K562 (cell line): ENCODE measurements around the gene CNTRL. TPM values are rescaled to one million over a fixed set of nuclear protein-coding genes. Genes with fewer than 3 reads are reported as not detected.

Experiments
- ATAC-seq: fragments of 200-7000 bp; cut with Tn5 transposase; 3 replicates; pipeline ENCODE4 v1.9.1; 2020; ENCODE audit warnings: moderate library complexity
- BruUV-seq: library from RNA; stranded (reverse); fragments of 400-500 nt; replicated peaks from 2 replicates; lab custom pipeline; 2021; lab: Mats Ljungman, UMichigan
- CTCF ChIA-PET: fragments of 300-600 bp; formaldehyde crosslinking; extraction: SDS; loops from one replicate; lab custom pipeline; 2021; ENCODE audit warnings: low intra/inter-chr PET ratio; lab: Yijun Ruan, JAX
- POLR2A ChIA-PET: fragments of 300-600, 350-650 bp; sonication (Branson Sonifier 250); formaldehyde crosslinking; extraction: SDS; loops from one replicate; lab custom pipeline; 2021; ENCODE audit warnings: antibody characterized with exemption, inconsistent platforms; lab: Yijun Ruan, JAX
- DNase-seq, 4 experiments: peaks; one replicate each; pipeline versions ENCODE4 v3.0.0 to v3.0.0-alpha.2; 2011 to 2018; ENCODE audit warnings: low spot score in 3 of 4, mixed read lengths in 3 of 4; ENCODE audit errors: extremely low read depth in 1 of 4
- FAIRE-seq: peaks from 2 replicates; lab custom pipeline; 2011; peaks lifted over from hg19 to GRCh38; lab: Jason Lieb, UNC
- H2AFZ ChIP-seq: 2 replicates; pipeline ENCODE4 v1.6.0; 2011; ENCODE audit warnings: low read depth, low read length, control low read depth, inconsistent platforms
- H3K27ac ChIP-seq: fragments of 200-600 bp; 3 replicates; pipeline ENCODE4 v1.8.0; 2011; ENCODE audit warnings: low read depth, mild to moderate bottlenecking, control low read depth, inconsistent platforms, low read length, moderate library complexity, mixed read lengths; ENCODE audit errors: extremely low read depth
- H3K27me3 ChIP-seq, 2 experiments: fragments of 300-600 bp in 1 of 2; 2 replicates in 1 of 2; 3 replicates in 1 of 2; pipeline versions ENCODE4 v1.6.0 to v1.8.0; 2011; ENCODE audit warnings: inconsistent platforms in 2 of 2, low read length in 2 of 2, mild to moderate bottlenecking in 1 of 2, mixed read lengths in 1 of 2, moderate library complexity in 1 of 2; ENCODE audit not compliant: control insufficient read depth in 2 of 2, insufficient read depth in 2 of 2
- H3K36me3 ChIP-seq: fragments of 300-600 bp; 3 replicates; pipeline ENCODE4 v1.8.0; 2011; ENCODE audit warnings: mild to moderate bottlenecking, low read length, inconsistent platforms; ENCODE audit not compliant: control insufficient read depth, insufficient read depth
- H3K4me1 ChIP-seq, 2 experiments: fragments of 200-600 bp in 1 of 2; replicated peaks in 1 of 2; 2 replicates in 1 of 2; 3 replicates in 1 of 2; pipeline versions ENCODE4 v1.5.1 to v1.8.0; 2011; ENCODE audit warnings: inconsistent platforms in 2 of 2, low read length in 2 of 2, mild to moderate bottlenecking in 1 of 2, mixed read lengths in 1 of 2, moderate library complexity in 1 of 2; ENCODE audit not compliant: control insufficient read depth in 2 of 2, insufficient read depth in 2 of 2
- H3K4me2 ChIP-seq: 2 replicates; pipeline ENCODE4 v1.6.1; 2011; ENCODE audit warnings: low read length, control low read depth, inconsistent platforms, mixed read lengths; ENCODE audit not compliant: insufficient read depth
- H3K4me3 ChIP-seq: fragments of 200-600 bp; sonication (generic), shearing (Covaris generic); 2 replicates; pipeline ENCODE4 v1.5.1; 2016; ENCODE audit warnings: control low read depth, inconsistent platforms
- H3K79me2 ChIP-seq: fragments of 200-600 bp; 3 replicates; pipeline ENCODE4 v1.8.0; 2011; ENCODE audit warnings: low read length, inconsistent platforms; ENCODE audit not compliant: control insufficient read depth, insufficient read depth
- H3K9ac ChIP-seq, 2 experiments: 2 replicates each; pipeline versions ENCODE4 v1.6.0 to v1.6.1; 2011; ENCODE audit warnings: low read depth in 2 of 2, low read length in 2 of 2, control low read depth in 1 of 2, inconsistent platforms in 1 of 2, mild to moderate bottlenecking in 1 of 2, mixed read lengths in 1 of 2; ENCODE audit not compliant: insufficient read depth in 1 of 2
- H3K9me1 ChIP-seq: one replicate; pipeline ENCODE4 v1.6.0; 2011; ENCODE audit warnings: inconsistent platforms, mild to moderate bottlenecking, low read length, moderate library complexity; ENCODE audit not compliant: control insufficient read depth, insufficient read depth
- H3K9me3 ChIP-seq: replicated peaks from 2 replicates; pipeline ENCODE4 v1.5.1; 2011; ENCODE audit warnings: low read depth, low read length, inconsistent platforms; ENCODE audit not compliant: control insufficient read depth, insufficient read depth
- H4K20me1 ChIP-seq: replicated peaks from 2 replicates; pipeline ENCODE4 v1.6.1; 2011; ENCODE audit warnings: low read length, inconsistent platforms, mixed read lengths; ENCODE audit not compliant: control insufficient read depth, insufficient read depth
- BCOR ChIP-seq: fragments of 450-650 bp; IDR thresholded peaks from 2 replicates; pipeline ENCODE4 v1.6.1; 2016
- C11orf30 ChIP-seq: fragments of 450-650 bp; IDR thresholded peaks from 2 replicates; pipeline ENCODE4 v1.6.1; 2016; ENCODE audit warnings: low read depth, mild to moderate bottlenecking
- FOXP1 ChIP-seq: sonication (generic); formaldehyde crosslinking; IDR thresholded peaks from 2 replicates; pipeline ENCODE4 v1.8.0; 2022; ENCODE audit warnings: mild to moderate bottlenecking, missing genetic modification reagents
- HNRNPUL1 ChIP-seq: fragments of 200-400 bp; formaldehyde crosslinking; IDR thresholded peaks from 2 replicates; pipeline ENCODE4 v1.6.1; 2017; ENCODE audit warnings: low read length
- JUN ChIP-seq, 2 experiments: sonication (generic) in 1 of 2; formaldehyde crosslinking in 1 of 2; IDR thresholded peaks; 2 replicates each; pipeline versions ENCODE4 v1.6.1 to v1.8.0; 2012 to 2022; ENCODE audit warnings: borderline replicate concordance in 2 of 2, mild to moderate bottlenecking in 2 of 2, improper control_type of control experiment in 1 of 2, low read depth in 1 of 2, low read length in 1 of 2, missing genetic modification reagents in 1 of 2
- KLF16 ChIP-seq: IDR thresholded peaks from 2 replicates; pipeline ENCODE4 v1.6.1; 2016; ENCODE audit warnings: antibody characterized with exemption
- STAT6 ChIP-seq: sonication (generic); formaldehyde crosslinking; IDR thresholded peaks from 2 replicates; pipeline ENCODE4 v1.8.1; 2023; ENCODE audit warnings: mild to moderate bottlenecking, missing genetic modification reagents
- TARDBP ChIP-seq: fragments of 450-650 bp; IDR thresholded peaks from 2 replicates; pipeline ENCODE4 v1.6.1; 2016
- ZKSCAN1 ChIP-seq: fragments of 150-350 bp; IDR thresholded peaks from 2 replicates; pipeline ENCODE4 v1.6.1; 2016; ENCODE audit warnings: low read depth, low read length
- ZNF232 ChIP-seq: sonication (generic); formaldehyde crosslinking; IDR thresholded peaks from 2 replicates; pipeline ENCODE4 v1.8.0; 2022; ENCODE audit warnings: mild to moderate bottlenecking, missing genetic modification reagents
- ZNF431 ChIP-seq: sonication (generic); formaldehyde crosslinking; IDR thresholded peaks from 2 replicates; pipeline ENCODE4 v1.8.0; 2022; ENCODE audit warnings: mild to moderate bottlenecking, missing genetic modification reagents
- ZNF77 ChIP-seq: fragments of 250-450 bp; sonication (Bioruptor Pico); IDR thresholded peaks from 2 replicates; pipeline ENCODE4 v1.5.0; 2020
- WGBS: fragments of 100-300 bp; shearing (Covaris generic); methylation state at CpG from one replicate; pipeline ENCODE4 v1.1.6; 2016; ENCODE audit warnings: low coverage, mixed read lengths; ENCODE audit not compliant: insufficient coverage; ENCODE audit errors: missing lambda C conversion rate; 5-methylcytosine and 5-hydroxymethylcytosine counted together
- in situ Hi-C: fragments of 300-500 bp; cut with MboI; formaldehyde crosslinking; loops from 4 replicates; pipeline ENCODE4 v1.15.0; 2018; ENCODE audit warnings: inconsistent platforms, mixed read lengths
- intact Hi-C: fragments of 100-400 bp; cut with micrococcal nuclease; formaldehyde crosslinking; loops from 2 replicates; pipeline ENCODE4 v1.14.2; 2022
- polyA plus RNA-seq, 8 experiments: library from polyadenylated mRNA; depleted of rRNA in 4 of 8; stranded (reverse) in 5 of 8; unstranded in 3 of 8; fragments of >200 nt; fragmentation: Nextera tagmentation in 2 of 8; fragmentation: Illumina TruSeq in 1 of 8; extraction: Ambion mirVana in 2 of 8; extraction: Trizol in 1 of 8; gene quantifications; 2 replicates each; pipeline versions ENCODE4 v1.2.1 to v1.2.3, GENCODE V29; 2011 to 2014; ENCODE audit warnings: inconsistent platforms in 1 of 8, missing spikeins in 1 of 8
- total RNA-seq, 7 experiments: library from RNA; depleted of rRNA in 6 of 7; stranded (reverse); fragments of >200 nt in 6 of 7; fragmentation: Illumina TruSeq in 2 of 7; extraction: Trizol in 2 of 7; gene quantifications; 2 replicates each; pipeline versions ENCODE4 v1.2.1 to v1.2.3, GENCODE V29; 2011 to 2021; ENCODE audit warnings: low replicate concordance in 1 of 7
- TF ChIP-seq, protein P1 (sequence below): fragments of 450-650 bp; IDR thresholded peaks from 2 replicates; pipeline ENCODE4 v1.6.1; 2017; ENCODE audit warnings: antibody characterized with exemption, mild to moderate bottlenecking
- TF ChIP-seq, protein P2 (sequence below), 2 experiments: IDR thresholded peaks in 1 of 2; conservative IDR thresholded peaks in 1 of 2; 2 replicates each; pipeline ENCODE4 v1.6.1; 2016; ENCODE audit warnings: low read depth in 2 of 2, mild to moderate bottlenecking in 1 of 2, missing compliant biosample characterization in 1 of 2, missing genetic modification characterization in 1 of 2, moderate library complexity in 1 of 2

CNTRL gene
- total and polyA plus RNA-seq, 9 of the 15 experiments (the other 6 are each of a cell fraction or from before 2014, with no cell fraction given), result 9.2 to 28.9 (median 20.5) TPM

DNA sequence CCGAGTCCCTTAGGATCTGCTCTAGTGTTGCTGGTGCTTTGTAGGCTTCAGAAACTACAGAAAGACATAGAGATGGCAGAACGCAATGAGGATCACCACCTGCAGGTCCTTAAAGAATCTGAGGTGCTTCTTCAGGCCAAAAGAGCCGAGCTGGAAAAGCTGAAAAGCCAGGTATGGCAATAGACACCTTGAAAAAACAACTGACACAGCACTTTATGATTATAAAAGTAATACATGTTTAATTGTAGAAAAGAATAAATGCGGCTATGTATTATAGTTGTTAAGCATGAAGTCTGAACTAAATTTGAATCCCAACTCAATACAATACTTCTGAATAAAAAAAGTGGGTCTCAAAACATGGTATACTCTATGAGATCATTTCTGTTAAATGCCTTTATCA, 83.2 kb downstream of the CNTRL start:
- ChIA-PET POLR2A (interaction anchor here (0.6 to 1.2 kb wide), 3 partner anchors 11 to 335 kb away, joined by 3 to 4 read pairs (median 3); no protein-coding TSS in a partner anchor), CTCF (no interaction called here)
- Histone ChIP-seq H3K9me3 (no peaks in the 10 kb centered on the region), H3K9ac (no peak overlapping the region), H3K4me3 (no peak overlapping the region), H4K20me1 (no peaks in the 10 kb centered on the region), H3K27me3 (no peaks in the 10 kb centered on the region), H3K4me1 (peaks cover 4 to 27% of the 10 kb centered on the region in 2 experiments; a peak in 4 of 5 replicates), H3K36me3 (peaks cover 69% of the 10 kb centered on the region), H2AFZ (no peak overlapping the region), H3K79me2 (no peaks in the 10 kb centered on the region), H3K9me1 (no peaks in the 10 kb centered on the region), H3K27ac (no peak overlapping the region), H3K4me2 (no peak overlapping the region)
- in situ Hi-C loops, result no loop called here
- intact Hi-C loops, result no loop called here
- ATAC-seq (no peak), DNase-seq (no peak), FAIRE-seq (no peak)
- no TSS peak for BruUV-seq
- 88% methylated on average over 4 of the region's 4 CpGs for WGBS
- no peak for TF ChIP-seq FOXP1
- no peak for TF ChIP-seq TARDBP
- TF ChIP-seq STAT6 (CRISPR knock-in tag), result no peak
- TF ChIP-seq JUN (IDR thresholded peaks at IDR 0.05; ENCODE audit: borderline replicate concordance, low read depth, low read length), result no peak
- no peak for TF ChIP-seq JUN (CRISPR knock-in tag; IDR thresholded peaks at IDR 0.05; ENCODE audit: borderline replicate concordance)
- TF ChIP-seq ZNF431, result no peak
- TF ChIP-seq, protein P1, sequence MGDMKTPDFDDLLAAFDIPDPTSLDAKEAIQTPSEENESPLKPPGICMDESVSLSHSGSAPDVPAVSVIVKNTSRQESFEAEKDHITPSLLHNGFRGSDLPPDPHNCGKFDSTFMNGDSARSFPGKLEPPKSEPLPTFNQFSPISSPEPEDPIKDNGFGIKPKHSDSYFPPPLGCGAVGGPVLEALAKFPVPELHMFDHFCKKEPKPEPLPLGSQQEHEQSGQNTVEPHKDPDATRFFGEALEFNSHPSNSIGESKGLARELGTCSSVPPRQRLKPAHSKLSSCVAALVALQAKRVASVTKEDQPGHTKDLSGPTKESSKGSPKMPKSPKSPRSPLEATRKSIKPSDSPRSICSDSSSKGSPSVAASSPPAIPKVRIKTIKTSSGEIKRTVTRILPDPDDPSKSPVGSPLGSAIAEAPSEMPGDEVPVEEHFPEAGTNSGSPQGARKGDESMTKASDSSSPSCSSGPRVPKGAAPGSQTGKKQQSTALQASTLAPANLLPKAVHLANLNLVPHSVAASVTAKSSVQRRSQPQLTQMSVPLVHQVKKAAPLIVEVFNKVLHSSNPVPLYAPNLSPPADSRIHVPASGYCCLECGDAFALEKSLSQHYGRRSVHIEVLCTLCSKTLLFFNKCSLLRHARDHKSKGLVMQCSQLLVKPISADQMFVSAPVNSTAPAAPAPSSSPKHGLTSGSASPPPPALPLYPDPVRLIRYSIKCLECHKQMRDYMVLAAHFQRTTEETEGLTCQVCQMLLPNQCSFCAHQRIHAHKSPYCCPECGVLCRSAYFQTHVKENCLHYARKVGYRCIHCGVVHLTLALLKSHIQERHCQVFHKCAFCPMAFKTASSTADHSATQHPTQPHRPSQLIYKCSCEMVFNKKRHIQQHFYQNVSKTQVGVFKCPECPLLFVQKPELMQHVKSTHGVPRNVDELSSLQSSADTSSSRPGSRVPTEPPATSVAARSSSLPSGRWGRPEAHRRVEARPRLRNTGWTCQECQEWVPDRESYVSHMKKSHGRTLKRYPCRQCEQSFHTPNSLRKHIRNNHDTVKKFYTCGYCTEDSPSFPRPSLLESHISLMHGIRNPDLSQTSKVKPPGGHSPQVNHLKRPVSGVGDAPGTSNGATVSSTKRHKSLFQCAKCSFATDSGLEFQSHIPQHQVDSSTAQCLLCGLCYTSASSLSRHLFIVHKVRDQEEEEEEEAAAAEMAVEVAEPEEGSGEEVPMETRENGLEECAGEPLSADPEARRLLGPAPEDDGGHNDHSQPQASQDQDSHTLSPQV, result no peak
- no peak for TF ChIP-seq BCOR
- TF ChIP-seq ZNF77, result no peak
- peak; percentile 73 for TF ChIP-seq C11orf30
- TF ChIP-seq, protein P2, sequence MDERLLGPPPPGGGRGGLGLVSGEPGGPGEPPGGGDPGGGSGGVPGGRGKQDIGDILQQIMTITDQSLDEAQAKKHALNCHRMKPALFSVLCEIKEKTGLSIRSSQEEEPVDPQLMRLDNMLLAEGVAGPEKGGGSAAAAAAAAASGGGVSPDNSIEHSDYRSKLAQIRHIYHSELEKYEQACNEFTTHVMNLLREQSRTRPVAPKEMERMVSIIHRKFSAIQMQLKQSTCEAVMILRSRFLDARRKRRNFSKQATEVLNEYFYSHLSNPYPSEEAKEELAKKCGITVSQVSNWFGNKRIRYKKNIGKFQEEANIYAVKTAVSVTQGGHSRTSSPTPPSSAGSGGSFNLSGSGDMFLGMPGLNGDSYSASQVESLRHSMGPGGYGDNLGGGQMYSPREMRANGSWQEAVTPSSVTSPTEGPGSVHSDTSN (CRISPR knock-in tag; IDR thresholded peaks at IDR 0.05; ENCODE audit: low read depth), result no peak
- TF ChIP-seq, protein P2 (tag; conservative IDR thresholded peaks at IDR 0.05; ENCODE audit: low read depth), result no peak
- no peak for TF ChIP-seq ZKSCAN1
- no peak for TF ChIP-seq ZNF232
- TF ChIP-seq HNRNPUL1, result no peak
- no peak for TF ChIP-seq KLF16
